Stimulated activated memory B cell treated with anti-CD40 and anti-IgM and Interleukin-4, amounts not matched to agents 10 μg/mL and 1 μg/mL and 100 μg/mL, for 72 hours (primary cell): ENCODE data around the gene HAAO.

ENCODE experiments used
- ATAC-seq: fragments of 150-1000 bp; cut with Tn5 transposase; 2 replicates; pipeline ENCODE4 v1.10.0; 2021
- H3K27ac Mint-ChIP-seq: one replicate; pipeline ENCODE4 v1.8.0; 2022; ENCODE audit warnings: mild to moderate bottlenecking, mixed read lengths
- H3K27me3 Mint-ChIP-seq: one replicate; pipeline ENCODE4 v1.8.0; 2022; ENCODE audit warnings: mixed read lengths
- H3K36me3 Mint-ChIP-seq: one replicate; pipeline ENCODE4 v1.8.0; 2022; ENCODE audit warnings: mixed read lengths
- H3K4me1 Mint-ChIP-seq: one replicate; pipeline ENCODE4 v1.8.0; 2022; ENCODE audit warnings: mixed read lengths
- H3K4me3 Mint-ChIP-seq: one replicate; pipeline ENCODE4 v1.8.0; 2022; ENCODE audit warnings: mild to moderate bottlenecking, moderate library complexity, mixed read lengths
- H3K9me3 Mint-ChIP-seq: one replicate; pipeline ENCODE4 v1.8.0; 2022; ENCODE audit warnings: mixed read lengths

Gene HAAO

GRCh38 chr2:42804891-42805290, 12.5 kb upstream of the HAAO start:
- Mint-ChIP-seq H3K4me1 (peaks cover 23% of the 10 kb centered on the region), H3K27ac (no peak overlapping the region), H3K36me3 (peaks cover 8% of the 10 kb centered on the region), H3K27me3 (no peaks in the 10 kb centered on the region), H3K9me3 (no peaks in the 10 kb centered on the region), H3K4me3 (no peak overlapping the region)
- ATAC-seq = no peak

DNA sequence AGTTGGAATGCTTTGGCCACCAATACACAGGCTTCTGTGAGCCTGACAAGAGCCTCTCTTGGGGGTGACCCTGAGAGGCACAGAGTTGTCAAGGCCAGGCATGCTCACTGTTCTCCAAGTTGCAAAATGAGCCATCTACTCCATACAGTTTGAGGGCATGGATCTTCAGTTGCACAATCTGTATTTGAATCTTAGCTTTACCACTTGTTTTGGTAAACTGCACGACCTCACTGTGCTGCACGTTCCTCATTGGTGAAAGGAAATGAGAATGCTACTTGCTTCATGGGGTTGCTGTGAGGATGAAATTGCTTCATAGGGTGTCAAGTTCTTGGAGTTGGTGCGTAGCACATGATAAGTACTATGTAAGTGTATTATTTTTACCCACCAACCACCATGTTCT, 12.0 kb upstream of the HAAO start:
- H3K4me1 Mint-ChIP-seq = peaks cover 25% of the 10 kb centered on the region
- no peak overlapping the region for H3K4me3 Mint-ChIP-seq
- H3K27me3 Mint-ChIP-seq = no peaks in the 10 kb centered on the region
- no peak for ATAC-seq
- no peak overlapping the region for H3K27ac Mint-ChIP-seq
- peaks cover 12% of the 10 kb centered on the region for H3K36me3 Mint-ChIP-seq
- no peaks in the 10 kb centered on the region for H3K9me3 Mint-ChIP-seq

DNA sequence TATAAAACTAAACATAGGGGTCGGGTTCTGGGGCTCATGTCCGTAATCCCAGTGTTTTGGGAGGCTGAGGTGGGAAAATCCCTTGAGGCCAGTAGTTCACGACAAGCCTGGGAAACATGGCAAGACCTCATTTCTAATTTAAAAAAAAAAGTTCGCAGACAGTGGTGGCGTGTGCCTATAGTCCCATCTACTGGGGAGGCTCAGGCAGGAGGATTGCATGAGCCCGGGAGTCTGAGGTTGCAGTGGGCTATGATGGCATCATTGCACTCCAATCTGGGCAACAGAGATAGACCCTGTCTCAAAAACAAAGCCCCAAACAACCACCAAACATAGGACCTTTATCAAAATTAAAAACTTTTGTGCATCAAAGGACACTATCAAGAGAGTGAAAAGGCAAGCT, 9.8 kb upstream of the HAAO start:
- Mint-ChIP-seq H3K36me3 (peaks cover 12% of the 10 kb centered on the region), H3K27ac (no peak overlapping the region), H3K27me3 (no peaks in the 10 kb centered on the region), H3K9me3 (no peaks in the 10 kb centered on the region), H3K4me1 (peaks cover 19% of the 10 kb centered on the region), H3K4me3 (no peak overlapping the region)
- ATAC-seq = no peak

- H3K27ac Mint-ChIP-seq = no peak overlapping the region
- H3K27me3 Mint-ChIP-seq = no peaks in the 10 kb centered on the region
- peaks cover 12% of the 10 kb centered on the region for H3K36me3 Mint-ChIP-seq
- no peak for ATAC-seq
- H3K9me3 Mint-ChIP-seq = no peaks in the 10 kb centered on the region
- H3K4me3 Mint-ChIP-seq = no peak overlapping the region
- H3K4me1 Mint-ChIP-seq = peaks cover 25% of the 10 kb centered on the region
Observed at GRCh38 chr2:42801381-42801780, 9.0 kb upstream of the HAAO start.

- no peak overlapping the region for H3K4me3 Mint-ChIP-seq
- no peak for ATAC-seq
Observed at GRCh38 chr2:42800981-42801380, 8.6 kb upstream of the HAAO start.

DNA sequence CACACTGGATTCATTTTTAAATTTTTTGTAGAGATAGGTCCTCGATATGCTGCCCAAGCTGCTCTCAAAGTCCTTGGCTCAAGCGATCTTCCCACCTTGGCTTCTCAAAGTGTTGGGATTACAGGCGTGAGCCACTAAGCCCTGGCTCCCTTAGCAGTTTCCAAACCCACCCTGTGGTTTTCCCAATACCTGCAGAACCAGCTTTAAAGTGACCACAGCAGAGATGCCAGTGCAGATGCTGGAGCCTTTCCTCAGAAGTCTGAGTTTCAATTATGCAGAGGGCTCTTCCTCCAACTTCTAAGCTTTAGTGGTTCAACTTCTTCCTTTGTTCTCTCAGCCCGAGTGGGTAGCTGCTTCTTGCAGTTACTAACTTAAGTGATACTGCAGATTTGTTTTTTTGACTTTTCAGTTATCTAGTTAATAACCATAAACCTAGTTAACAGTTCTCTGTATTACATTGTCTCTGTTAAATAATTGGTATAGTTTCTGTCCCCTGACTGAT, 8.1 kb upstream of the HAAO start:
- Mint-ChIP-seq H3K9me3 (no peaks in the 10 kb centered on the region), H3K36me3 (peaks cover 12% of the 10 kb centered on the region), H3K27me3 (no peaks in the 10 kb centered on the region), H3K4me3 (no peak overlapping the region), H3K4me1 (peaks cover 33% of the 10 kb centered on the region), H3K27ac (no peak overlapping the region)
- ATAC-seq = no peak

More at GRCh38 chr2:42800981-42801380, 8.6 kb upstream of the HAAO start:
- Mint-ChIP-seq H3K27me3 (no peaks in the 10 kb centered on the region), H3K4me1 (peaks cover 29% of the 10 kb centered on the region), H3K9me3 (no peaks in the 10 kb centered on the region), H3K27ac (no peak overlapping the region), H3K36me3 (peaks cover 12% of the 10 kb centered on the region)

GRCh38 chr2:42799881-42800280, 7.5 kb upstream of the HAAO start:
- H3K27me3 Mint-ChIP-seq = no peaks in the 10 kb centered on the region
- H3K4me3 Mint-ChIP-seq = no peak overlapping the region
- ATAC-seq = no peak
- peaks cover 40% of the 10 kb centered on the region for H3K4me1 Mint-ChIP-seq
- peak overlapping the region; percentile 35 for H3K27ac Mint-ChIP-seq
- H3K36me3 Mint-ChIP-seq = peaks cover 14% of the 10 kb centered on the region
- no peaks in the 10 kb centered on the region for H3K9me3 Mint-ChIP-seq

GRCh38 chr2:42797281-42797680, 4.9 kb upstream of the HAAO start:
- Mint-ChIP-seq H3K4me3 (no peak overlapping the region), H3K27ac (peak overlapping the region; percentile 94), H3K9me3 (no peaks in the 10 kb centered on the region), H3K27me3 (no peaks in the 10 kb centered on the region), H3K36me3 (peaks cover 24% of the 10 kb centered on the region), H3K4me1 (peaks cover 59% of the 10 kb centered on the region)
- ATAC-seq = no peak

DNA sequence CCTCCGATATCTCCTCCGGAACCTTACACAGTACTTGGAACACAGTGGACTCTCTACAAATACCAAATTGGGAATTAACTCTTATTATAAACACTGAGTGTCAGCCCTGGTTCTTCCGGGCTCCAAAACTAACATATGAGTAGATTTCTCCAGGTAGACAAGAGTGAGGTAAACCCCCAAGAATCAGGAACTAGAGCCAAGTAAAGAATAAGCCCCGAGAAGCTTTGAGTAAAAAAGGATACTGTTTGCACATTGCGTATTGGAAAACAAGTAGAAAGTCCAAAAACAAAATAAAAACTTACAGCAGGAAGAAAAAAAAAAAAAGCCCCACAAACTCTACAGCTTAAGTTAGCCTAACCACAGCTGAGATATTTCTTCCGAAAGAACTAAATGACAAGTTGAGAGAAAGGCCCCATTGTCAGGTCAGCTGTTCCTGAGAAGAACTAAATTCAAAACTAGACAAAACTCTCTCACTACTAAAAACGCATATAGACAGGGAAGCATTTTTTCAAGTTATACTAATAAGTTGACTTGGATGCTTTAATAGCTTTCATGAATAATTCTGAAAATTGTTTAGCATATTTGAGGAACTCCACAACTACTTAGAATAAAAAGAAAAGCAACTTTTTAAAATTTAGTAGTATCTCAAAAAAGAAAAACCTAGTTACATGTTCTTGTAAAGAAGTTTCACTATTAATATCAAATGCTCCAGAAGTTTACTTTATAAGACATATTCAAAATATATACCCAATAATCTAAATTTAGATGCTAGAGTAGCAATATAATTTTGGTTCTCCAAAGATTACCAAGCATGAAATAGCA, 4.3 kb upstream of the HAAO start:
- peak; percentile 73 for ATAC-seq
- Mint-ChIP-seq H3K4me1 (peaks cover 63% of the 10 kb centered on the region), H3K27ac (peak overlapping the region; percentile 94)

DNA sequence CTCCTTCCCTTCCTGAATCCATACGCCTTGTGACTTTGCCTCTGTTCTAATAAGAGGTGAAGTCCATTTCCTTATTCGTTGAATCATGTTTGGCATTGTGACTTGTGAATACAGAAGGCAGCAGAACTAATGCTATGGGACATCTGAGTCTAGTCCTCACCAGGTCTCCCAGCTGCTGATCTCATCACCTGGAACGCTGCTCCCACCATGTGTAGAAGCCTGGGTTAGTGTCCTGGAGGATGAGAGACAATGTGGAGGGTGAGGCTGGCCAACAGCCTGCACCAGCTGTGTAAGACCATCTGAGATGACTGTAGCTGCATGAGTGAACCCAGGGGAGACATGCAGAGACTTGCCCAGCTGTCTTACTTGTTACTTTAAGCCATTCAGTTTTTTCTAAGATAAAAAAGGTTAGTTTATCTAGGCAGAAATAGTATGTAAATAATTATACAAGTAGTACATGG, 3.5 kb upstream of the HAAO start:
- peak; percentile 48 for ATAC-seq
- peak overlapping the region; percentile 40 for H3K4me3 Mint-ChIP-seq
- peaks cover 64% of the 10 kb centered on the region for H3K4me1 Mint-ChIP-seq
- H3K9me3 Mint-ChIP-seq = no peaks in the 10 kb centered on the region
- H3K36me3 Mint-ChIP-seq = peaks cover 18% of the 10 kb centered on the region
- H3K27me3 Mint-ChIP-seq = no peaks in the 10 kb centered on the region
- H3K27ac Mint-ChIP-seq = peak overlapping the region; percentile 94

More for the DNA sequence above, 4.3 kb upstream of the HAAO start:
- peak overlapping the region; percentile 56 for H3K4me3 Mint-ChIP-seq
- peaks cover 22% of the 10 kb centered on the region for H3K36me3 Mint-ChIP-seq
- H3K27me3 Mint-ChIP-seq = no peaks in the 10 kb centered on the region
- no peaks in the 10 kb centered on the region for H3K9me3 Mint-ChIP-seq

DNA sequence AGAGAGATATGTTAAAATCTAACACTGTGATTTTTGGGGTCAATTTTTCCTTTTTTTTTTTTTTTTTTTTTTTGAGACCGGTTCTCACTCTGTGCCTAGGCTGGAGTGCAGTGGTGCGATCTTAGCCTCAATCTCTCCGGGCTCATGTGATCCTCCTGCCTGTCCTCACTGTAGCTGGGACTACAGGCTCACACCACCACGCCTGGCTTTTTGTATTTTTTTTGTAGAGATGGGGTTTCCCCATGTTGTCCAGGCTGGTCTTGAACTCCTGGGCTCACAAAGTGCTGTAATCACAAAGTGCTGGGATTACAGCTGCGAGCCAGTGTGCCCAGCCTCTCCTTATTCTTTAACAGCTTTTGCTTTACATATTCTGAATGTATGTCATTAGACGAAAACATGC, 2.9 kb upstream of the HAAO start:
- peaks cover 60% of the 10 kb centered on the region for H3K4me1 Mint-ChIP-seq
- H3K27ac Mint-ChIP-seq = peak overlapping the region; percentile 94
- peak overlapping the region; percentile 40 for H3K4me3 Mint-ChIP-seq
- peaks cover 19% of the 10 kb centered on the region for H3K36me3 Mint-ChIP-seq
- H3K9me3 Mint-ChIP-seq = no peaks in the 10 kb centered on the region
- no peaks in the 10 kb centered on the region for H3K27me3 Mint-ChIP-seq
- ATAC-seq = no peak

DNA sequence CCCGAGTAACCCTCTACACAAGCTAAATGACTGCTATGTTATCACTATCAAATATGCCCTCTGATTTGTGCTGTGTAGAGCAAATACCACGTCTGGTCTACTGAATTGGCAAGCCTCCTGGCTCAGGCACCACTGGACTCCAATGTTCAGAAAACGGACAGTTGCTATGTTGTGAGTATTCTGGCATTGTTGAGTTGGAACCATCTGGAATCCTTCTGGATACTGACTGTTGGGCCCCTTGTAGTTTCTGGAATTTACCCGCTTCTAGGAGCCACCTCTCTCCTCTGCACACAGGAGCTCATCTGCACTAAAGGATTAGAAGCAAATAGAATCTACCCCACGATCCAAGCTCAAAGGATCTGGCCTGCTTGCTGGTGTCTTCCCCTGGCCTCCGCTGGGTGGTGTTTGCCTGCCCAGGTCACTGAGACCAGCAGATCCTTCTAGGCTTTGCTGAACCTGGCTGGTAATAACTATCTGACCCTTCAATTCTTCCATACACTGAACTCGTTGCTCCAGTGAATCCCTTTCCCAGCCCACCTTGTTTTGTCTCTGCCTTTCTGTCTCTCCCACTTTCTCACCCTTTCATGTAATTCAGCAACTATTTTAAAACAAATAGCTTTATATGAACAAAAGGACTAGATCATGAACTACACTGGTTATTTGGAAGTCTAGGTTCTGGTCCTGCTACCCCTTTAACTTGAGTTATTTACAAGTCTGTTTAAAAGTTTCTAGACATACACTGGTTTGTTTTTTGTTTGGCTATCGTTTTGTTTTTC, 2.1 kb upstream of the HAAO start:
- Mint-ChIP-seq H3K27ac (peak overlapping the region; percentile 94), H3K4me3 (peak overlapping the region; percentile 85), H3K36me3 (peaks cover 17% of the 10 kb centered on the region), H3K9me3 (no peaks in the 10 kb centered on the region), H3K4me1 (peaks cover 60% of the 10 kb centered on the region), H3K27me3 (no peaks in the 10 kb centered on the region)
- ATAC-seq = no peak

DNA sequence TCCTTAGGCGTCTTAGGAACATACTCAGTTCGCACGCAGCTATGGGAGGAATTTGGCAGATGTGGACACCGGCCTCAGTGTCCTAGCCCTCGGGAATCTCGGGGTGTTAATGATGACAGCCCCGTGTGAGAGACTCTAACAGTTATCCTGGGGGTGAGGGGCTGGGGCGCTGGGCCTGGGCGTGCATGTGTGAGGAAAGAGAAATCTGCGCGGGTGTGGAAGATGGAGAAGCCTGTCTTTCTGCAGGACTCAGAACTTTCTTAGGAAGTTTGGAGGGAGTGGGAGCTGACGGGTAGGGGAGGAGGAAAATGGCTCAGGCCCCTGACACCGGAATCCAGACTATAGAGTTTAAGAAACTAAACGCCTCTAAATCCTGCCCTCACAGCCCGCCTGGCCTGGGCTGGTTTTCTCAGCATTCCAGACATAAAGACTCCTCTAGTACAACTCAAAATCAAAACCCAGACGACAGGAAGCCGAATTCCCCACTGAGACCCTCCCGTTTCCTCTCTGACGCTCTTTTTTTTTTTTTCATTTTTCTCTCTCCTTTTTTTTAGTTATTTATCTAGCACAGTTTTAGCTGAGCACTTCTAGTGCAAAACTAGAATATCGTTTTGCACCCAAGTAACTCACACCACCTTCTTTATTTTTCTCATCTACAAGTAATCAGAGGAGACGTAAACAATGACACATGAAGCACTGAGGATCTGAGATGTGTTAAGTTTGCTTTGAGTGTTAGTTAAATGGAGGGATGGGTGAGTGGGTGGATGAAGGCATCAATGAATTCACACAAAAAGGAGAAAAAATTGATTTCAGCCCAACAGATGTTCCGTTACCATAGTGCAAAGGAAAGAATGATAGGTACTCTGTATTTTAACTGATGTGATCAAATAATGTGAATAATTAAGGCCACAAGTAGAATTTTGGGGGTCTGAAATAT, 1.2 kb upstream of the HAAO start:
- no peaks in the 10 kb centered on the region for H3K27me3 Mint-ChIP-seq
- peaks cover 61% of the 10 kb centered on the region for H3K4me1 Mint-ChIP-seq
- peaks cover 19% of the 10 kb centered on the region for H3K36me3 Mint-ChIP-seq
- no peaks in the 10 kb centered on the region for H3K9me3 Mint-ChIP-seq
- H3K4me3 Mint-ChIP-seq = peak overlapping the region; percentile 85
- H3K27ac Mint-ChIP-seq = peak overlapping the region; percentile 94
- no peak for ATAC-seq

- H3K4me3 Mint-ChIP-seq = peak overlapping the region; percentile 85
- H3K4me1 Mint-ChIP-seq = peaks cover 71% of the 10 kb centered on the region
- no peaks in the 10 kb centered on the region for H3K27me3 Mint-ChIP-seq
- H3K36me3 Mint-ChIP-seq = peaks cover 29% of the 10 kb centered on the region
- ATAC-seq = peak; percentile 69
- peak overlapping the region; percentile 94 for H3K27ac Mint-ChIP-seq
- H3K9me3 Mint-ChIP-seq = no peaks in the 10 kb centered on the region
Observed at GRCh38 chr2:42792087-42792582, 248 bp downstream of the HAAO start.
